SK-N-SH treated with all-trans-retinoic acid at 6 μM for 48 hours (cell line): ENCODE measurements around the gene ANO3.

Experiments
- ATAC-seq: fragments of 200-7000 bp; cut with Tn5 transposase; 3 replicates; pipeline ENCODE4 v1.9.1; 2020; ENCODE audit warnings: mild to moderate bottlenecking, moderate library complexity
- ARNTL ChIP-seq: fragments of 450-650 bp; formaldehyde crosslinking; IDR thresholded peaks from 2 replicates; pipeline ENCODE4 v1.5.0; 2020; ENCODE audit warnings: low read depth, mild to moderate bottlenecking, moderate library complexity, borderline replicate concordance
- BACH2 ChIP-seq: fragments of 250-450 bp; sonication (Bioruptor Pico); IDR thresholded peaks from 2 replicates; pipeline ENCODE4 v1.9.0; 2021; ENCODE audit warnings: mild to moderate bottlenecking, borderline replicate concordance
- CREB5 ChIP-seq: fragments of 250-450 bp; sonication (Bioruptor Pico); IDR thresholded peaks from 2 replicates; pipeline ENCODE4 v1.5.1; 2020; ENCODE audit warnings: low read depth, mild to moderate bottlenecking, moderate library complexity
- CSDC2 ChIP-seq: fragments of 250-450 bp; sonication (Bioruptor Pico); IDR thresholded peaks from 2 replicates; pipeline ENCODE4 v1.5.0; 2020; ENCODE audit warnings: mild to moderate bottlenecking, moderate library complexity
- ESRRG ChIP-seq: fragments of 250-450 bp; sonication (Bioruptor Pico); IDR thresholded peaks from 2 replicates; pipeline ENCODE4 v1.6.1; 2021; ENCODE audit warnings: mild to moderate bottlenecking
- GLIS3 ChIP-seq: fragments of 250-450 bp; sonication (Bioruptor Pico); IDR thresholded peaks from 2 replicates; pipeline ENCODE4 v1.5.0; 2020; ENCODE audit warnings: mild to moderate bottlenecking, moderate library complexity
- ISL1 ChIP-seq: fragments of 250-450 bp; sonication (Bioruptor Pico); IDR thresholded peaks from 2 replicates; pipeline ENCODE4 v2.1.2; 2022; ENCODE audit warnings: mild to moderate bottlenecking, moderate library complexity
- OSR1 ChIP-seq: fragments of 250-450 bp; sonication (Bioruptor Pico); IDR thresholded peaks from 2 replicates; pipeline ENCODE4 v1.8.0; 2022; ENCODE audit warnings: moderate library complexity, mild to moderate bottlenecking, inconsistent platforms
- PATZ1 ChIP-seq: fragments of 250-450 bp; sonication (Bioruptor Pico); IDR thresholded peaks from 2 replicates; pipeline ENCODE4 v1.8.0; 2020; ENCODE audit warnings: mild to moderate bottlenecking, moderate library complexity, borderline replicate concordance
- PPARA ChIP-seq: fragments of 250-450 bp; sonication (Bioruptor Pico); IDR thresholded peaks from 2 replicates; pipeline ENCODE4 v1.5.0; 2020; ENCODE audit warnings: mild to moderate bottlenecking, borderline replicate concordance
- RARB ChIP-seq: fragments of 250-450 bp; sonication (Bioruptor Pico); IDR thresholded peaks from 2 replicates; pipeline ENCODE4 v1.8.0; 2021; ENCODE audit warnings: mild to moderate bottlenecking, moderate library complexity
- SNAI2 ChIP-seq: fragments of 250-450 bp; sonication (Bioruptor Pico); IDR thresholded peaks from 2 replicates; pipeline ENCODE4 v1.5.0; 2020; ENCODE audit warnings: mild to moderate bottlenecking, moderate library complexity
- TCF4 ChIP-seq: fragments of 250-450 bp; sonication (Bioruptor Pico); IDR thresholded peaks from 2 replicates; pipeline ENCODE4 v1.8.0; 2021; ENCODE audit warnings: mild to moderate bottlenecking, moderate library complexity, borderline replicate concordance
- TOX ChIP-seq: fragments of 250-450 bp; sonication (Bioruptor Pico); IDR thresholded peaks from 2 replicates; pipeline ENCODE4 v1.8.0; 2021; ENCODE audit warnings: mild to moderate bottlenecking, moderate library complexity, borderline replicate concordance
- TSHZ2 ChIP-seq: fragments of 250-450 bp; sonication (Bioruptor Pico); IDR thresholded peaks from 2 replicates; pipeline ENCODE4 v1.5.0; 2020; ENCODE audit warnings: mild to moderate bottlenecking, moderate library complexity
- ZC3H10 ChIP-seq: fragments of 250-450 bp; sonication (Bioruptor Pico); IDR thresholded peaks from 2 replicates; pipeline ENCODE4 v1.5.1; 2021; ENCODE audit warnings: mild to moderate bottlenecking, moderate library complexity
- ZFP3 ChIP-seq: fragments of 250-450 bp; sonication (Bioruptor Pico); IDR thresholded peaks from 2 replicates; pipeline ENCODE4 v1.5.0; 2020; ENCODE audit warnings: mild to moderate bottlenecking, moderate library complexity
- ZFP30 ChIP-seq: fragments of 450-650 bp; formaldehyde crosslinking; IDR thresholded peaks from 2 replicates; pipeline ENCODE4 v1.5.0; 2022; ENCODE audit warnings: mild to moderate bottlenecking, moderate library complexity
- ZNF565 ChIP-seq: fragments of 450-650 bp; formaldehyde crosslinking; conservative IDR thresholded peaks from 2 replicates; pipeline ENCODE4 v1.5.0; 2020; ENCODE audit warnings: low read depth, mild to moderate bottlenecking, moderate library complexity
- ZNF70 ChIP-seq: fragments of 450-650 bp; formaldehyde crosslinking; IDR thresholded peaks from 2 replicates; pipeline ENCODE4 v1.5.0; 2020; ENCODE audit warnings: mild to moderate bottlenecking, moderate library complexity
- ZNF8 ChIP-seq: fragments of 450-650 bp; formaldehyde crosslinking; IDR thresholded peaks from 2 replicates; pipeline ENCODE4 v1.5.0; 2020; ENCODE audit warnings: mild to moderate bottlenecking, moderate library complexity
- TF ChIP-seq, protein P1 (sequence below): fragments of 250-450 bp; sonication (Bioruptor Pico); IDR thresholded peaks from 2 replicates; pipeline ENCODE4 v1.8.0; 2021; ENCODE audit warnings: low read depth, mild to moderate bottlenecking, moderate library complexity, borderline replicate concordance
- TF ChIP-seq, protein P2 (sequence below): fragments of 250-450 bp; sonication (Bioruptor Pico); IDR thresholded peaks from 2 replicates; pipeline ENCODE4 v1.5.1; 2021; ENCODE audit warnings: mild to moderate bottlenecking, moderate library complexity

ANO3 gene

DNA sequence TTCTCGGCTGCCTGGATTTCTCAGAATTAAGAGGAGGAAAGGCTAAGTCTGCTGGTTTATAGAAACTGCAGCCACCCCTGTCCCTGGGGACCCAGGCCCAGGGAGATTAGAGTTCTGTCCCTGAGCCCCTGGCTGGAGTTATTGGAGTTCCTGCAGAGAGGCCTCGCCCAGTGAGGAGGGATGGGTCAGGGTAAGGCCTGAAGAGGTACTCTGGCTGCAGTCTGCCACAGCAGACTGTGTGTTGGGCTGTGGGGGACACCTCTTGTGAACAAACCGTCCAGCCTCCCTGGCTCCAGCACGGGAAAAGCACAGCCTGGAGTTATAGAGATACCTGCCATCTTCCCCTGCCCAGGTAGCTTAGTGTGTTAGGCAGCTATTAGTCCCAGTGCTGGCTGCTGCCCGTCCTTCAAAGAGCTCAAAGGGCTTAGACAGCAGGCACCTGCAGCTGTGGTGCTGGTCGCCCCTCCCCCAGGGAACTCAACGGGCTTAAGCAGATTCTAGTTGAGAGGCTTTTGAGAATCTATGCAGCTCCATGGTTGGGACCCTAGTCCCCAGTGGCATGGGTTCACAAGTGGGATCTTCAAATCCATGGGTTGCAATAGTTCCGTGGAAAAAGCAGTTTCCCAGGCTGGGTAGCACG, 276.7 kb downstream of the ANO3 start:
- no peak for ATAC-seq
- TF ChIP-seq CSDC2 (no peak), RARB (CRISPR knock-in tag) (no peak), BACH2 (CRISPR knock-in tag) (no peak), PPARA (CRISPR knock-in tag) (no peak), OSR1 (no peak), ISL1 (no peak), ZFP3 (CRISPR knock-in tag) (no peak), ARNTL (no peak), SNAI2 (CRISPR knock-in tag) (no peak), ZNF70 (CRISPR knock-in tag) (no peak), ZNF8 (CRISPR knock-in tag) (no peak), ZNF565 (CRISPR knock-in tag) (no peak), TCF4 (CRISPR knock-in tag) (no peak)
- TF ChIP-seq, all 23 proteins: peak for 0

DNA sequence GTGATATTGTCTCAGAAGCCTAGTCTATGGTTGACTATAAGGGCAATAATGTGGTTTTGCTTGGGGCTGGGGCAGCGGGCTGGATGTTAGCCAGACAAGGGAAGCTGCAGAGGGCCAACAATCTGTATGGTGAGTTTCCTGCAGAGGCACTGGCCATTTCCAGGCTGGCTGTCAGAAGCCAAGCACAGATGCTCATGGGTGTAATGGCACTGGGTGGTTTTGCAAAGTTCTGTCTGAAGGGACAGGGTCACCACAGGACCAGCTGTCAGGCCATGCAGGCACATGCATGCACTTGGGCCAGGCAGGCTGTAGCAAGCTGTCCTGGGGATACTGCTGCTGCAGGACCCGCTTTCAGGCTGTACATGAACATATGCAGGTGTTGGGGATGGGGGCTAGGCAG, 281.8 kb downstream of the ANO3 start:
- no peak for ATAC-seq
- TF ChIP-seq CSDC2 (no peak), ESRRG (CRISPR knock-in tag) (no peak), BACH2 (CRISPR knock-in tag) (no peak), PPARA (CRISPR knock-in tag) (no peak), ZNF70 (CRISPR knock-in tag) (no peak), ISL1 (no peak), GLIS3 (CRISPR knock-in tag) (no peak), OSR1 (no peak), ZC3H10 (no peak), ZFP3 (CRISPR knock-in tag) (no peak), SNAI2 (CRISPR knock-in tag) (no peak), TCF4 (CRISPR knock-in tag) (no peak), PATZ1 (CRISPR knock-in tag) (no peak), ZNF565 (CRISPR knock-in tag) (no peak), TOX (CRISPR knock-in tag) (no peak), ZFP30 (CRISPR knock-in tag) (no peak), ARNTL (no peak), TSHZ2 (CRISPR knock-in tag) (no peak)
- TF ChIP-seq, protein P1, sequence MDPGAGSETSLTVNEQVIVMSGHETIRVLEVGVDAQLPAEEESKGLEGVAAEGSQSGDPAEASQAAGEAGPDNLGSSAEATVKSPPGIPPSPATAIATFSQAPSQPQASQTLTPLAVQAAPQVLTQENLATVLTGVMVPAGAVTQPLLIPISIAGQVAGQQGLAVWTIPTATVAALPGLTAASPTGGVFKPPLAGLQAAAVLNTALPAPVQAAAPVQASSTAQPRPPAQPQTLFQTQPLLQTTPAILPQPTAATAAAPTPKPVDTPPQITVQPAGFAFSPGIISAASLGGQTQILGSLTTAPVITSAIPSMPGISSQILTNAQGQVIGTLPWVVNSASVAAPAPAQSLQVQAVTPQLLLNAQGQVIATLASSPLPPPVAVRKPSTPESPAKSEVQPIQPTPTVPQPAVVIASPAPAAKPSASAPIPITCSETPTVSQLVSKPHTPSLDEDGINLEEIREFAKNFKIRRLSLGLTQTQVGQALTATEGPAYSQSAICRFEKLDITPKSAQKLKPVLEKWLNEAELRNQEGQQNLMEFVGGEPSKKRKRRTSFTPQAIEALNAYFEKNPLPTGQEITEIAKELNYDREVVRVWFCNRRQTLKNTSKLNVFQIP (CRISPR knock-in tag): no peak
- TF ChIP-seq, protein P2, sequence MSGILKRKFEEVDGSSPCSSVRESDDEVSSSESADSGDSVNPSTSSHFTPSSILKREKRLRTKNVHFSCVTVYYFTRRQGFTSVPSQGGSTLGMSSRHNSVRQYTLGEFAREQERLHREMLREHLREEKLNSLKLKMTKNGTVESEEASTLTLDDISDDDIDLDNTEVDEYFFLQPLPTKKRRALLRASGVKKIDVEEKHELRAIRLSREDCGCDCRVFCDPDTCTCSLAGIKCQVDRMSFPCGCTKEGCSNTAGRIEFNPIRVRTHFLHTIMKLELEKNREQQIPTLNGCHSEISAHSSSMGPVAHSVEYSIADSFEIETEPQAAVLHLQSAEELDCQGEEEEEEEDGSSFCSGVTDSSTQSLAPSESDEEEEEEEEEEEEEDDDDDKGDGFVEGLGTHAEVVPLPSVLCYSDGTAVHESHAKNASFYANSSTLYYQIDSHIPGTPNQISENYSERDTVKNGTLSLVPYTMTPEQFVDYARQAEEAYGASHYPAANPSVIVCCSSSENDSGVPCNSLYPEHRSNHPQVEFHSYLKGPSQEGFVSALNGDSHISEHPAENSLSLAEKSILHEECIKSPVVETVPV (CRISPR knock-in tag): no peak

DNA sequence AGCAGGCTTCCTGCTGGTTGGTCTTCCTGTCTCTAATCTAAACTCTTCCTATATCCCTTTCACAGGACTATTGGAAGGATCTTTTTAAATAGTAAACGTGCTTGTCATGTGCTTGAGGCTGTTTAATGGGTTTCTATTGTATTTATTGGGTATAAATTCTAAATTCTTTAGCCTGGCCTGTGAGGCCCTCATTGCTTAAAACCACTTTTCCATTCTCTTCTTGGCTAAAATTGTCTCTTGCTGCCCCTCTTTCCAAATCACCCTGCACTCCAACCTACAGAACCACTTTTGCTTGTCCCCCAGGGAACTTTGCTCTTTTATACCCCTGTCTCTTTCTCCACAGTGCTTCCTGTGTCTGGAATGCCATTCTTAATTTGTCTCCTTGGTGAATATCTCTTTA, 286.5 kb downstream of the ANO3 start:
- ATAC-seq: no peak
- TF ChIP-seq CREB5 (CRISPR knock-in tag) (no peak), RARB (CRISPR knock-in tag) (no peak), OSR1 (no peak), CSDC2 (no peak), ZNF565 (CRISPR knock-in tag) (no peak)
- TF ChIP-seq, all 23 proteins: peak for 0
